Stimulated activated CD4-positive, alpha-beta T cell treated with anti-CD3 and anti-CD28 coated beads, Interleukin-1b, Interleukin-23, amount 100 ng/mL, for 1 hour (primary cell): ENCODE results near the gene GSDME.

Experiments
- DNase-seq, 2 donors: peaks; one replicate each; pipeline ENCODE4 v3.0.0-alpha.2; 2020; ENCODE audit warnings: low read depth in 2 of 2

Gene GSDME

GRCh38 chr7:24722386-24723177 is 34.7 kb downstream of the GSDME start:
- no peak for DNase-seq

DNA sequence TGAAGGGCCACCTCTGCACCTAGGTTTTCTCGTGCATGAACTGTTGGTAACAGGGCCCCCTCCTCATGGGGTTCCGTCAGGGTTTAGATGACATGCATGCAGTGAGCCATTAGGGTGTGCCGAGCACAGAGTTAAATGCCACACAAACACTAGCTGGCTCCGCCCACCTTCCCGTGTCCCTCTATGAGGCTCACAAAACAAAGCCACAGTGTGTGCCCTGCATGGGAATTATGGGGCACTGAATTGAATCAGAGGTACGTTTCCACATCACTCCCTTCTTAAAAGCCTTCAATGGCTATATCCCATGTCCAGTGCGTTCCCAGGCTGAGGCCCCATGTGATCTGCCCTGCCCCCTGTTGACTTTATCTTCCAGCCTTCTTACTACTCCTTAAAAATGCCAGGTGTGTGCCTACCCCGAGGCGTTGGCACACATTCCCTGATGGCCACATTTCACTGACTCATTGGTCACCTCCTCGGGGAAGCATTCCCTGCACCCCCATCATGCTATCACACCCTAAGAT is 35.7 kb downstream of the GSDME start:
- DNase-seq, result no peak

GRCh38 chr7:24720283-24720682 is 37.0 kb downstream of the GSDME start:
- no peak for DNase-seq

DNA sequence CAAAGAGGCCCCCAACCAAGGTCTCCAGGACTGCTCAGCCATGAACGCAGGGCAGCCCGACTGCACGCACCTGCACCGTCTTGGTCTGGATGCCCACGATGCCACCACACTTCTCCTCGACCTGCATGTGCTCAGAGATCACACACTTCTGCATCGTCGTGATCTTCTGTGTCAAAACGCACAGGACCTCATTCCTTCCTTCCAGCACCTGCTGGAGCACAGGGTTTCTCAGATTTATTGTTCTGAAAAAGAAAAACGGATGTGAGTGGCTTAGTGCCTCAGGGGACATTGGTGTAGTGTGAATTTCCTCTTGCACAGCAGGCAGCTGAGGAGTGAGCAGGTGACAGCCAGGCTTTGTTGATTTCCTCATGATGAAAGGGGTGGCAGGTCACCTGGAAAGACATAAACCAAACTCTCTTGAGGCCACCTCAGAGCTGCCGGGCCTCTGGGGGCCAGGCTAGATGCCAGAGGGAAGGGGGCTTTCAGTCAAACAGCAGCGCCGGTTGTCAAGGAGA is 38.2 kb downstream of the GSDME start:
- DNase-seq, result no peak

- DNase-seq, result no peak
Measured at GRCh38 chr7:24718431-24718831, 38.8 kb downstream of the GSDME start.

DNA sequence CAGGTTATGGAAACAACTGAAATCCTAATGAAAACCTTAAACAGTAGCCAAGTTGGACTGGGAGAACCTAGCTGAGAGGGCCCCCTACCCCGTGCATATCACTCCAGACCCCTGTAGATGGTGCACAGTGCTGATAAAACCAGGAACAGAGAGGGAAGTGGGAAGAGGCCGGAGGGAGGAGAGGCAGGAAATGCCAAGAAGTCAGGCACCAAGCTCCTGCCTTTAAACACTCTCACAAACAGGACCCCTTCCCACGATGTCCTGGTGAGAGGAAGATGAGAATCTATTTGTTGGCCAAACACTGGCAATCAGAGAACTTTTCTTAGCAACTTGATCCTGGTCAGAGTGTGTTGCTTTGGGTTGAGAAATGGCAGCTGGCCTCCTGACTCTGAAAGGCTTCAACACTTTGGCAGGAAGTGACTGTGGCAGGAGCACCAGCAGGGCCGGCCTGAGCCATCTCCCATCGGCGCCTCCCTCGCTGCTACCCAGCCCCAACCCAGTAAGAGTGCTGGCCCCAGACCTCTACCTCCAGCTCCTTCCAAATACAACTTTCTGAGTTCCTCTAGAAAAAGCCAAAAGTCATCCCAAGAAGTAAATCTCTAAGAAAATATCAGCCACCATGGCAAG is 39.5 kb downstream of the GSDME start:
- no peak for DNase-seq

DNA sequence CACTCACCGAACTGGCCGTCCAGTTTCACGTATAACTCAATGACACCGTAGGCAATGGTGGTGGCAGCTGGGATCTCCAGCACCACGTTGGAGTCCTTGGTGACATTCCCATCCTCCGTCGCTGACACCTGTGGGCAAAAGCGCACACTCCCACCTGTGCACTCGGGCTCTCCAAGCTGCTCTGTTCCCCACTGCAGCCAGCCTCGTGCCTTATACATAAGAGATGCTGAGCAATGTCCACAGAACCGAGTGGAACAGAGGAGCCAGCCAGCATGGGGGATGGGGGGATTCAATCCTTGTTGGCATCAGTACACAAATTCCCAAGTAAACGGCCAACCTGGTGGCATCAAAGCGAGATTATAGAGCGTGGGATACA is 40.0 kb downstream of the GSDME start:
- DNase-seq, result no peak

DNA sequence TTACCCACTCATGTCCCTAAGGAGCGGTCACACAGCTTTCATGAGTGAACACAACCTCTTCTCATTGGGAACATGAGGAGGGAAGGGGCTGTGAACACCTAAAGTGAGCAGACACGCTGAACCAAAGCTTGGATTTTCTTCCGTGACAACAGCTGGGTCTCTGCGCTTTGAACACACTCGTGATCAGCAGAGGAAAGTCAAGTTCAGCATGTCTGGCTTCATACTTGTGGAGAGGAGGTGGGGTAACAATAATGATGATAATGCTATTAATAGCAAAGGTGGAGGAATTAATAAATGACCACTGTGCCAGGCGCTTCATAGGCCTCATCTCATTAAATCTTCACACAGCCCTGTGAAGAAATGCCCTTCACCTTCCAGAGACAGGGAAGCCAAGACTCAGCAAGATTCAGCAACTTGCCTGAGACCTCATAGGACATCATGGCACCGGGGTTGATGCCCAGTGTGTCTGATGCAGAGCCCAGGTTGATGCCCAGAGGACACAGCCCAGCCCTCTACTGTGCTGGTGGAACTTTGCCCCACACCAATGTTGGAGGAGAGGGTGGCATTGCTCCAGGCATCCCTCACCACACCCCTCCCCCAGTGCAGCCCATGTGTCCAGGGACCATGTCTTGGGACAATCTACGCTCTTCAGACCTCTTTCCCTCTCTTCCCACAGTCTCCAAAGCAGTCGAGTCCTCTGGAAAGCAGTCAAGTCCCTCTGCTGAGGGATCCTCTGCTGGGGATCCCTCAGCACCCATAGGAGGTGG is 40.6 kb downstream of the GSDME start:
- no peak for DNase-seq

GRCh38 chr7:24715661-24716479 is 41.4 kb downstream of the GSDME start:
- no peak for DNase-seq

GRCh38 chr7:24715171-24715570 is 42.1 kb downstream of the GSDME start:
- no peak for DNase-seq

GRCh38 chr7:24714676-24715010 is 42.6 kb downstream of the GSDME start:
- DNase-seq, result no peak

GRCh38 chr7:24713850-24714675 is 43.2 kb downstream of the GSDME start:
- no peak for DNase-seq

DNA sequence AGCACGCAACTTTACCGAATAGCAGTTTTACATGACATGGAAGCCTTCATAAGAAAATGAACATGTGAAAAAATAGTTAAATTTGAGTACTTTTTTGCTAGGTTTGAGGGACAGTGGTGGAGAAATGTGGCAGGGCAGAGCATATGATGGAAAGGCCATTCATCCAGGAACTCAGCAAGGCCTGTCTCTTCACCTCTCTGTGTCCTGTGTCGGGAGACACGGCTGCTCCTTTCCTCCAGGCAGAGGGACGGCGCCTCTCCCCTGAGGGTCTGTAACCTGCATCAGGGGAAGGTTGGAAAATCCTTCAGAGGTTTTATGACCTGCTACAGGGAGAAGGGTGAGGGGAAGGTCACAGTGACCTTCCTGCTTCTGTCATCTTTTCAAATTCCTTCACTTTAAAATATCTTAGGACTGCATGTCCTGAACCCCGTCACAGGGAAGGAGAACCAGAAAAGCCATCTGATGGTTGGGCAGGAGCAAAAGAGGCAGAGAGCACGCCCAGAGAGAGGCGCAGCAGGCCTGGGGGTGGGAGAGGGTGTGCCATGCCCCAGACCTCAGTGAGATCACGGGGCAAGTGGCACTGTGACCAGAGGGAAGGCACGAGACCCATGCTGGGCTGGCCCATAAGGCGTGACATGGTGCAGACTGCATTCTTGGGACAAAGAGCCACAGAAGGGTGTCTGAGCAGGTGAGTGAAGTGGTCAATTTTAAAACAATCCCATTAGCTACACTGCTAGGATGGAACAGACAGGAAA is 44.0 kb downstream of the GSDME start:
- DNase-seq, result no peak

- DNase-seq, result no peak
Measured at GRCh38 chr7:24709585-24710360, 47.5 kb downstream of the GSDME start.

DNA sequence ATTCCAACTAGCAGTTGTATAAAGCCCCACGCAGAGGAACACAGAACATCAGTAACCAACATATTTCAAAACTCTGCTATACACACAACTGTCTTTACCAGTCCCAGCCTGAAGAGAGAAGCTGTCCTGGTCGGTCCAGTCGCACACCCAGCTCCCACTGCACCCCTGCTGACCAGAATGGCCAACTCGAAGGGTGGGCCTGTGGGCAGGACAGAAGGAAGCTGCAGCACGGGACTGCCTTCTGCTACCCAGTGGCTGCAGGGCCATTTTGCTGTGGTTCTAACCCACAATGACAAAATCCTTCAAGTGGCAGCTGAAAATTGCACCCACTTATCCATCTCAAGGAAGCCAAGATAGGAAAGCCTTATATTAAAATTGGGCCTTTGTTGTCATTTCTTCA is 48.2 kb downstream of the GSDME start:
- DNase-seq, result no peak

DNA sequence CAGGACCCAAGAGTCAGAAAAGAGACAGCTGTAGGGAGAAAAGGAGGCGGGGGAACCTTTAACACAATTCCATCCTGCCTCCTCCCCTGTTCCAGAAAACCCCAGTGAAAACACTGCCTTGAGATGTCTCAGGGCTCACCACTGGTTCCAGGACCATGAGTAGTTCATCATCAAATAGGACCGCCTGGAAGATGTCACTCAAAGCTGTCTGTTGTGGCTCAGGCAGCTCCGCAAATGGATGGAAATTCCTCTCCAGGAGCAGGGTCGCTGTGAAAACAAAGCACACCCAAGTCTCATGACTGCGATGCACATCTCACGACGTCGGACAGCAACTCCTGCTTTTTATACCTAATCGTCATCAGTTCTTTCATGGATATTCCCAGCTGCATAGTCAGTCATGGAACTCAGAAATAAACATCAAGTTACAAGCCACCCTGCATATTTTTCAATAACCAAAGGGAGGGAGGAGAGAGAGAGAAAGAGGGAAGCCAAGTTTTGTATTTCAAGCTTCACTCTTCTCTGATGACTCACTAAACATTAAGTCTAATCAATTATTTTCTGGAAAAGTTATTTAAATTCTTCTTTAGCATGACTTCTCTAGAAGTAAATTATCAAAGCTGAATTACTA is 49.2 kb downstream of the GSDME start:
- DNase-seq, result no peak

DNA sequence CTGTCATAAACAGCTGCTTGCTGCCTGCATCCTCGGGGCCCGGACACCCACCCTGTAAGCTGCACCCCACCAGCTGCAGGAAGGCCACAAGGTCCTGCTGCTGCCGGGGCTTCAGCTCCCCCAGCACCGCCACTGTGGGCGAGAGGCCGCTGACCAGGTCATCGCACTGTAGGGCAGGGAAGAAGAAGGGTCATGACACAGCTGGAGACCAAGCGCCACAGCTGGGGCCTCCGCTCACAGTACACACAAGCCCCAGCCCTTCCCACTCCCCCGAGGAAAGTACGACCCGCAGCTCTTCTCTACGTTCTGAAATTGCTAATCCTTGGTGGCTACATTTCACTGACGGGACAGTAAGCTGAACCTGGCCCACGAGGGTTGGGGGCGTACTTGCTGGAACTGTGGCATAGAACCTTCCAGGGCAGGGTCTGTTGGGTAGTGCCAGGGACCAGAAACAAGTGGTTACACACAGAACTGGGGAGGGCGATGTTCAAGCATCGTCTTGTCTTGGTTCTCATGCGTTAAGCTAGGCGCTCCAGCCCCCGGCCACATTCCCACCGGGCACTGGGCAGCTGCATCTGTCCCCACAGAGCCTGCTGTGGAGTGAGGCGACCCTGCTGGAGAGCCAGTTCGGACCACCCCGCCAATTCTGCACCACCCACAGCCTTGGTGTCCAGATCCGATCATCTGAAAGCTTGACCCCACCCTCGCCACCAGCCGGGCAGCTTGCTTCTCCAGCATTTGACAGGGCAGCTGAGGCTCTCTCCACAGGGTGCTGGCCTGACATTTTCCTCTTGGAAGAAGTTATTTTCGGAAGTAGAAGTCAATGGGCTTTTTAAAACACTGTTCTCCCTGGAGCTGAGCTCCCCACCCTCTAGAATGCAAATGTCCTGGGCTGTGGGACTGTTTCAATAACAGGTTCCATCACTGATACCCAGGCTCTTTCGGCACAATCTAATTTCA is 50.8 kb downstream of the GSDME start:
- no peak for DNase-seq
